Endothelial cell of umbilical vein (primary cell): ENCODE measurements around the gene HPGDS.

Source experiments
- EZH2 ChIP-seq: IDR thresholded peaks from 2 replicates; pipeline ENCODE4 v1.6.1; 2012; ENCODE audit warnings: borderline replicate concordance, low read depth, mild to moderate bottlenecking, moderate library complexity, low read length, inconsistent platforms; ENCODE audit not compliant: severe bottlenecking
- GATA2 ChIP-seq: IDR thresholded peaks from 2 replicates; pipeline ENCODE4 v1.7.0; 2011; ENCODE audit warnings: low read depth, mild to moderate bottlenecking, moderate library complexity, mixed read lengths, low read length; ENCODE audit not compliant: insufficient read length, insufficient read depth
- MYC ChIP-seq: IDR thresholded peaks from one replicate; pipeline ENCODE4 v1.6.1; 2011; ENCODE audit warnings: mild to moderate bottlenecking, low read depth, low read length
- POLR2A ChIP-seq: IDR thresholded peaks from 2 replicates; pipeline ENCODE4 v1.6.1; 2012; ENCODE audit warnings: low read depth, mild to moderate bottlenecking, control low read depth, low read length
- POLR2AphosphoS5 ChIP-seq: IDR thresholded peaks from 2 replicates; pipeline ENCODE4 v1.6.1; 2012; ENCODE audit warnings: low read depth, mild to moderate bottlenecking, control low read depth, low read length, moderate library complexity; ENCODE audit not compliant: insufficient read depth
- TF ChIP-seq, protein P1 (sequence below), 2 donors: IDR thresholded peaks; 1 replicate in 1 of 2; 2 replicates in 1 of 2; pipeline ENCODE4 v1.5.1; 2011; ENCODE audit warnings: low read length in 2 of 2, mild to moderate bottlenecking in 2 of 2, moderate library complexity in 2 of 2, control low read depth in 1 of 2, inconsistent platforms in 1 of 2, low read depth in 1 of 2; ENCODE audit not compliant: insufficient read depth in 1 of 2; ENCODE audit errors: extremely low read depth in 1 of 2

DNA sequence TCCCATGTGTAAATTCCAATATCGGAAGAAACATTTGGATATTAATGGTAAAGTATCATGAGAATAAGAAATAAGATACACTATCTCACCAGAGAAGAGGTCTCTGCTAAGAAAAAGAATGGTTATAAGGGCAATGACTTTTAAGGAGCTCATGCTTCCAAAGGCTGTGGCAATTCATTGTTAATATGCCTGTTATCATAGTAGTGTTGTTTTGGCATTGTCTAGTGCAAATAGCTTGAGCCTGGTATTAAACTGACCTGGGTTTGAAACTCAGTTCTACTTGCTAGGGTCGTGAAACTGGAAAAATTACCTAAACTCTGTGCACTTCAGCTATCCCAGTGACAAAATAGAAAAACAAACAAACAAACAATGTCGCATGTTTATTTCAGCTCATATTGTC is 8.8 kb downstream of the HPGDS start:
- TF ChIP-seq POLR2AphosphoS5, result no peak
- TF ChIP-seq, protein P1, sequence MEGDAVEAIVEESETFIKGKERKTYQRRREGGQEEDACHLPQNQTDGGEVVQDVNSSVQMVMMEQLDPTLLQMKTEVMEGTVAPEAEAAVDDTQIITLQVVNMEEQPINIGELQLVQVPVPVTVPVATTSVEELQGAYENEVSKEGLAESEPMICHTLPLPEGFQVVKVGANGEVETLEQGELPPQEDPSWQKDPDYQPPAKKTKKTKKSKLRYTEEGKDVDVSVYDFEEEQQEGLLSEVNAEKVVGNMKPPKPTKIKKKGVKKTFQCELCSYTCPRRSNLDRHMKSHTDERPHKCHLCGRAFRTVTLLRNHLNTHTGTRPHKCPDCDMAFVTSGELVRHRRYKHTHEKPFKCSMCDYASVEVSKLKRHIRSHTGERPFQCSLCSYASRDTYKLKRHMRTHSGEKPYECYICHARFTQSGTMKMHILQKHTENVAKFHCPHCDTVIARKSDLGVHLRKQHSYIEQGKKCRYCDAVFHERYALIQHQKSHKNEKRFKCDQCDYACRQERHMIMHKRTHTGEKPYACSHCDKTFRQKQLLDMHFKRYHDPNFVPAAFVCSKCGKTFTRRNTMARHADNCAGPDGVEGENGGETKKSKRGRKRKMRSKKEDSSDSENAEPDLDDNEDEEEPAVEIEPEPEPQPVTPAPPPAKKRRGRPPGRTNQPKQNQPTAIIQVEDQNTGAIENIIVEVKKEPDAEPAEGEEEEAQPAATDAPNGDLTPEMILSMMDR (IDR thresholded peaks at IDR 0.05; ENCODE audit: extremely low read depth in 1 of 2, insufficient read depth in 1 of 2, low read depth in 1 of 2, low read length in 2 of 2), result no peak
- no peak for TF ChIP-seq POLR2A
- no peak for TF ChIP-seq EZH2
- no peak for TF ChIP-seq GATA2
- no peak for TF ChIP-seq MYC
